Hepatocyte (in vitro differentiated cells): ENCODE measurements around the gene APLN.

Source experiments
- CTCF ChIP-seq: fragments of 200-600 bp; sonication (generic); IDR thresholded peaks from 2 replicates; pipeline ENCODE4 v1.5.1; 2016; ENCODE audit warnings: antibody characterized with exemption, mild to moderate bottlenecking; ENCODE audit not compliant: poor library complexity
- EZH2 ChIP-seq: fragments of 200-600 bp; sonication (generic); IDR thresholded peaks from 2 replicates; pipeline ENCODE4 v1.6.1; 2016; ENCODE audit warnings: antibody characterized with exemption, mild to moderate bottlenecking, borderline replicate concordance

GRCh38 chrX:129638917-129639316 is 15.8 kb downstream of the APLN start:
- TF ChIP-seq CTCF = no peak
- no peak for TF ChIP-seq EZH2
